ENCODE measurements around the gene AQP11. TPM values are rescaled to one million over a fixed set of nuclear protein-coding genes. Genes with fewer than 3 reads are reported as not detected.

AQP11 gene
- 0.88 and 1.0 TPM in 2 replicates for total RNA-seq

DNA sequence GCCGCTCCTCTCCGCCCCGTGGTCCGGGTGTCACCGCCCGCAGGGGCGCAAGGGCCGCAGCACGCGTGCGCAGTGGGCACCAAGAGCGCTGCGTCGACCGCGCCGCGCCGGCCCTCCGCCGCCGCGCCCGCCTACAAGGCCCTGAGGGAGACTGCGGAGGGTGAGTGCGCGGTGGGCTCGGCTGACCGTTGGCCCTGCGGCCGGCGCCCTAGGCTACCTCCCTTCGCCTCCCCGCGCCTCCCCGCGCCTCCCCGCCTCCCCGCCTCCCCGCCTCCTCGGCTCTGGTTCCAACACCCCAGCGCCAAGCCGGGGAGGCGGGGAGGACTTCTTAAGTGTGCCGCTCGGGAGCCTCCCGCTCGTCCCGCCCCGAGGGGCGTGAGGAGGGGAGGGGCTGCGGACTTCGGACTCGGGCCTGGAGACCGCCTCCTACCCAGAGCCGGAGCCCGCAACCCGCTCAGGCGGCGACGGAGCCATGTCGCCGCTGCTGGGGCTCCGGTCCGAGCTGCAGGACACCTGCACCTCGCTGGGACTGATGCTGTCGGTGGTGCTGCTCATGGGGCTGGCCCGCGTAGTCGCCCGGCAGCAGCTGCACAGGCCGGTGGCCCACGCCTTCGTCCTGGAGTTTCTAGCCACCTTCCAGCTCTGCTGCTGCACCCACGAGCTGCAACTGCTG, at the start of gene AQP11:
Gene AQP11, plus strand, starts transcription at position 433 of the 673 bp plus-strand sequence. Its CDS starts 40 bp downstream, at position 473.

DNA sequence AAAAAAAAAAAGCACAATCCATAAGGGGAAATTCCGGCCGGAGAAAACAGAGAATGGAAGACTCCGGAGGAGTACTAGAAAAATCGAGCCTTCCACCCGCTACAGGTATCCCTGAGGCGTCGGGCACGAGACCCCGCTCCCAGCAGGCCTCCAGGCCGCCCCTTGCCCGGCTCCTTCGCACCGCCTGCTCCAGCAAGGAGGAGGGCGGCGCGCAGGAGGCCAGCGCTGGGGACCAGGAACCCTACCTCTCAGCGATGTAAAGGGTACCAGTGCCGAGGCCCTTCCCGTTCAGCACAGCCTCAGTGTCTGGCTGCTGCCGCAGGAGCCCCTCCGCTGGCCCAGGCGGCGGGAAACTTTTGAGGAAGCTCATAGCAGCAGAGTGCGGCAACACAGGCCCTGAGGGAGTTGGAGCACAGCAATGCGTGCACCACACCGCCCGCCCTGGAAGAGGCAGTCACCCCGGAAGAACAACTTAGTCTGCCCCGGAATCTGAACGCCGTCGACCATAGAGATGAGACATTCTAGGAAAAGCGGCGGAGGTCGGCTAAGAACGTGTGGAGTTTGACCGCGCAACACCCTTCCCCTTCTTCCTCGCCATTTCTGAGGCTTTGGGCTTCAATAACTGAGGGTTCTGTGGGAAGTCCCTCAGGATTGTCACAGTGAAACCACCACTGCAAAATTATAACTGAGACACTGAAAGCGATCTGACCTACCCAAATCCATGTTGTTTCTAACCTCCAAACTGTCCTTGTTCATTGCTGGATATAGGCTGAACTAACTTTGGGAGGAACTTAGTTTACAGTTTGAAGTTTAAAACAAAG, 47.8 kb downstream of the AQP11 start, which contains the start of gene CLNS1A:
Gene CLNS1A, minus strand, starts transcription at position 450 of the 821 bp plus-strand sequence. Its CDS starts 80 bp downstream, at position 370.

Small RNAs within 50 kb of the gene (small RNA-seq; reads per million reads assigned to genes)
- gene RNU7-59P (ENCODE audit: low replicate concordance), result not detected

Other genes with a start within 250 kb of the AQP11 start
- 12.3 and 65.9 TPM in 2 replicates for gene PAK1, start 115.9 kb upstream of the AQP11 start, total RNA-seq
- 83.9 and 152 TPM in 2 replicates for gene CLNS1A, start 47.8 kb downstream of the AQP11 start, total RNA-seq
- 27.9 and 43.5 TPM in 2 replicates for gene RSF1, start 230.8 kb downstream of the AQP11 start, total RNA-seq
- gene AAMDC, start 231.2 kb downstream of the AQP11 start, total RNA-seq, result 10.9 and 14.0 TPM in 2 replicates

All from placental pericyte (primary cell).